T-cell (primary cell): ENCODE measurements around the gene ARF3. TPM values are rescaled to one million over a fixed set of nuclear protein-coding genes. Genes with fewer than 3 reads are reported as not detected.

Experiments used
- ATAC-seq, 4 experiments: fragments of 200-7000 bp in 3 of 4; fragments of 150-1000 bp in 1 of 4; cut with Tn5 transposase; replicated peaks in 1 of 4; 1 replicate in 3 of 4; 2 replicates in 1 of 4; pipeline ENCODE4 v1.10.0; 2021; ENCODE audit warnings: moderate library complexity in 3 of 4, mild to moderate bottlenecking in 2 of 4, moderate number of reproducible peaks in 1 of 4
- CTCF ChIA-PET, 2 donors: fragments of 300-600 bp; sonication (Branson Sonifier 250); formaldehyde crosslinking; loops; one replicate each; lab custom pipeline; 2022; ENCODE audit warnings: antibody characterized with exemption in 2 of 2; lab: Charles Lee
- POLR2A ChIA-PET, 2 donors: fragments of 300-600 bp; sonication (Branson Sonifier 250); formaldehyde crosslinking; loops; one replicate each; lab custom pipeline; 2022; ENCODE audit warnings: antibody characterized with exemption in 2 of 2; lab: Charles Lee
- DNase-seq, 35 experiments: peaks; one replicate each; pipeline versions ENCODE4 v3.0.0 to v3.0.0-alpha.2; 2013 to 2023
- H3K27ac ChIP-seq: one replicate; pipeline ENCODE4 v1.5.1; 2013; ENCODE audit warnings: low read length
- H3K27me3 ChIP-seq, 2 experiments: replicated peaks in 1 of 2; 1 replicate in 1 of 2; 2 replicates in 1 of 2; pipeline versions ENCODE4 v1.6.1 to v1.7.0; 2013; ENCODE audit warnings: low read length in 1 of 2, mixed read lengths in 1 of 2; ENCODE audit not compliant: control insufficient read depth in 2 of 2, insufficient read depth in 2 of 2; ENCODE audit errors: extremely low read depth in 1 of 2
- H3K36me3 ChIP-seq, 2 donors: 1 replicate in 1 of 2; 2 replicates in 1 of 2; pipeline versions ENCODE4 v1.6.1 to v1.7.0; 2013; ENCODE audit warnings: low read length in 1 of 2; ENCODE audit not compliant: control insufficient read depth in 2 of 2, insufficient read depth in 1 of 2; ENCODE audit errors: extremely low read depth in 1 of 2
- H3K4me1 ChIP-seq, 2 experiments: 1 replicate in 1 of 2; 2 replicates in 1 of 2; pipeline versions ENCODE4 v1.6.1 to v1.7.0; 2013; ENCODE audit warnings: low read length in 2 of 2, mixed read lengths in 1 of 2; ENCODE audit not compliant: insufficient read depth in 2 of 2, control insufficient read depth in 1 of 2; ENCODE audit errors: extremely low read depth in 1 of 2
- H3K4me3 ChIP-seq, 2 donors: 1 replicate in 1 of 2; 2 replicates in 1 of 2; pipeline versions ENCODE4 v1.5.1 to v1.7.0; 2013; ENCODE audit warnings: mild to moderate bottlenecking in 2 of 2, low read length in 1 of 2, moderate library complexity in 1 of 2; ENCODE audit not compliant: control insufficient read depth in 1 of 2; ENCODE audit errors: extremely low read depth in 1 of 2
- H3K9me3 ChIP-seq: 2 replicates; pipeline ENCODE4 v1.7.0; 2013
- H3K27ac Mint-ChIP-seq, 2 donors: one replicate each; pipeline ENCODE4 v1.8.0; 2020 to 2021; ENCODE audit warnings: mild to moderate bottlenecking in 2 of 2, mixed read lengths in 2 of 2
- H3K27me3 Mint-ChIP-seq, 2 donors: one replicate each; pipeline ENCODE4 v1.8.0; 2021 to 2022; ENCODE audit warnings: mixed read lengths in 2 of 2
- H3K36me3 Mint-ChIP-seq: one replicate; pipeline ENCODE4 v1.8.0; 2021; ENCODE audit warnings: mixed read lengths
- H3K4me1 Mint-ChIP-seq, 3 donors: one replicate each; pipeline ENCODE4 v1.8.0; 2020 to 2022; ENCODE audit warnings: mixed read lengths in 3 of 3, mild to moderate bottlenecking in 1 of 3
- H3K4me3 Mint-ChIP-seq, 3 donors: one replicate each; pipeline ENCODE4 v1.8.0; 2020 to 2022; ENCODE audit warnings: mild to moderate bottlenecking in 3 of 3, mixed read lengths in 3 of 3, moderate library complexity in 3 of 3
- H3K9me3 Mint-ChIP-seq, 3 donors: one replicate each; pipeline ENCODE4 v1.8.0; 2020 to 2022; ENCODE audit warnings: mixed read lengths in 3 of 3
- WGBS: methylation state at CpG from one replicate; pipeline ENCODE4 v1.1.5; 2013; ENCODE audit warnings: missing lambda C conversion rate; ENCODE audit not compliant: insufficient coverage; 5-methylcytosine and 5-hydroxymethylcytosine counted together
- total RNA-seq, 35 experiments: library from RNA in 6 of 35; stranded (reverse) in 6 of 35; fragments of 120-200 nt in 1 of 35; gene quantifications; one replicate each; pipeline versions ENCODE4 v1.2.1 to v1.2.4 and lab custom pipeline; 2013 to 2026

Gene ARF3
- total RNA-seq, 5 donors from 2014 or later (not counting 1 experiment from before 2014, with no cell fraction given), result 63.6 to 82.9 (median 74.3) TPM

- ChIA-PET CTCF (interaction anchor here (0.6 to 4.1 kb wide), 19 partner anchors 9 to 321 kb away, joined by 3 to 37 read pairs (median 4); partner anchors contain the start of genes DDX23 (in 2 of the 2), FKBP11 (in 2 of the 2), ARF3 (in 1 of the 2) and RND1 (in 1 of the 2)), POLR2A (interaction anchor here in 1 of 2 donors (0.7 kb wide), 1 partner anchor 11 kb away, joined by 3 read pairs; the partner anchor contains the start of gene FKBP11)
- Histone ChIP-seq H3K9me3 (no peaks in the 10 kb centered on the region), H3K4me3 (no peak overlapping the region), H3K36me3 (peaks cover 5 to 47% of the 10 kb centered on the region in 2 donors), H3K4me1 (peaks cover 2 to 45% of the 10 kb centered on the region in 2 experiments), H3K27me3 (no peaks in the 10 kb centered on the region), H3K27ac (no peak overlapping the region)
- Mint-ChIP-seq H3K36me3 (peaks cover 37% of the 10 kb centered on the region), H3K4me3 (no peak overlapping the region), H3K4me1 (peaks cover 29 to 39% (median 35%) of the 10 kb centered on the region in 3 donors), H3K27me3 (no peaks in the 10 kb centered on the region), H3K27ac (peak overlapping the region; percentile 44 to 76), H3K9me3 (no peaks in the 10 kb centered on the region)
- ATAC-seq (peak; percentile 56 to 75 (median 65)), DNase-seq (peak; percentile 54 to 91 (median 81))
These were observed 20.8 kb downstream of the ARF3 start for GRCh38 chr12:48936379-48936979.

- Histone ChIP-seq H3K9me3 (no peaks in the 10 kb centered on the region), H3K4me1 (peaks cover 2 to 52% of the 10 kb centered on the region in 2 experiments), H3K36me3 (peaks cover 5 to 33% of the 10 kb centered on the region in 2 donors), H3K4me3 (peak overlapping the region in 1 of 2 donors; percentile 19), H3K27me3 (no peaks in the 10 kb centered on the region), H3K27ac (peak overlapping the region; percentile 94)
- Mint-ChIP-seq H3K27ac (peak overlapping the region; percentile 92 to 95), H3K27me3 (no peaks in the 10 kb centered on the region), H3K9me3 (no peaks in the 10 kb centered on the region), H3K36me3 (peaks cover 39% of the 10 kb centered on the region), H3K4me3 (peak overlapping the region in 2 of 3 donors; percentile 41 to 62), H3K4me1 (peaks cover 29 to 50% (median 41%) of the 10 kb centered on the region in 3 donors)
- POLR2A ChIA-PET, result interaction anchor here in 1 of 2 donors (0.6 to 1.0 kb wide), 6 partner anchors 9 to 82 kb away, joined by 3 to 8 read pairs (median 4); partner anchors contain the start of genes DDX23 and FKBP11
- CTCF ChIA-PET, result interaction anchor here (0.5 to 4.1 kb wide), 11 partner anchors 8 to 81 kb away, joined by 3 to 37 read pairs (median 3); partner anchors contain the start of genes ARF3 (in 1 of the 2), DDX23 (in 1 of the 2) and FKBP11 (in 1 of the 2)
- WGBS, result no CpG with 5 or more reads among the region's 1 CpG
- peak in 1 of 4 experiments; percentile 3 for ATAC-seq
- DNase-seq, result peak in 1 of 35 experiments; percentile 41
These were observed 23.0 kb downstream of the ARF3 start for GRCh38 chr12:48934312-48934706.

- DNase-seq (peak in 30 of 35 experiments; percentile 14 to 75 (median 40)), ATAC-seq (peak; percentile 63 to 89 (median 78))
- peak overlapping the region; percentile 94 for H3K27ac ChIP-seq
- 71% methylated on average over 6 of the region's 9 CpGs for WGBS
- Mint-ChIP-seq H3K4me1 (peaks cover 29 to 50% (median 41%) of the 10 kb centered on the region in 3 donors), H3K27me3 (no peaks in the 10 kb centered on the region), H3K36me3 (peaks cover 34% of the 10 kb centered on the region), H3K27ac (peak overlapping the region; percentile 92 to 95), H3K4me3 (peak overlapping the region; percentile 41 to 68 (median 62)), H3K9me3 (no peaks in the 10 kb centered on the region)
- peak overlapping the region in 1 of 2 donors; percentile 19 for H3K4me3 ChIP-seq
- peaks cover 2 to 52% of the 10 kb centered on the region in 2 experiments for H3K4me1 ChIP-seq
- peaks cover 5 to 28% of the 10 kb centered on the region in 2 donors for H3K36me3 ChIP-seq
- no peaks in the 10 kb centered on the region for H3K27me3 ChIP-seq
- H3K9me3 ChIP-seq, result no peaks in the 10 kb centered on the region
- POLR2A ChIA-PET, result interaction anchor here (0.6 to 1.0 kb wide), 7 partner anchors 8 to 82 kb away, joined by 3 to 8 read pairs (median 3); partner anchors contain the start of gene DDX23 (in 1 of the 2)
- CTCF ChIA-PET, result interaction anchor here (0.6 to 4.1 kb wide), 10 partner anchors 8 to 80 kb away, joined by 3 to 37 read pairs (median 3); partner anchors contain the start of genes ARF3 (in 1 of the 2), DDX23 (in 1 of the 2) and FKBP11 (in 1 of the 2)
These were observed 23.5 kb downstream of the ARF3 start for GRCh38 chr12:48933664-48934311.

DNA sequence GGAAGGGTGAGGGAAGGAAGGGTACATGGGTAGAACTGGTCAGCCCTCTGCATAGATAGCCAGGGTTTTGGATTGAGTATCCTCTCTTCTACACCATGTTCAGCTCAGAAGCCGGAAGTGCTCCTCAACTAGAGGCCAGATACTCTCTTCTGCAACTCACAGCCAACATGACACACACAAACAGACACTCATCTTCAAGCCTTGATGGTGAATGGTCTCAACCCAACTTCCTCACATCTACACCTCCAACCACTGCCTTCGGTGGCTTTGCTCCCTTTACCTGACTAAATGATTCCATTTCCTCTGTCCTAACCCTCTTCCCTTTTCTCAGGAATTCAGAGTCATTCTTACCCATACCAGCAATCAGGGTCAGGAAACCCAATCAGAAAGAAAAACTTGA is 24.4 kb downstream of the ARF3 start:
- Mint-ChIP-seq H3K4me1 (peaks cover 29 to 50% (median 41%) of the 10 kb centered on the region in 3 donors), H3K36me3 (peaks cover 31% of the 10 kb centered on the region), H3K27me3 (no peaks in the 10 kb centered on the region), H3K4me3 (peak overlapping the region; percentile 23 to 68 (median 62)), H3K9me3 (no peaks in the 10 kb centered on the region), H3K27ac (peak overlapping the region; percentile 92 to 95)
- Histone ChIP-seq H3K36me3 (peaks cover 5 to 20% of the 10 kb centered on the region in 2 donors), H3K27ac (peak overlapping the region; percentile 94), H3K9me3 (no peaks in the 10 kb centered on the region), H3K4me1 (peaks cover 2 to 52% of the 10 kb centered on the region in 2 experiments), H3K27me3 (no peaks in the 10 kb centered on the region), H3K4me3 (peak overlapping the region in 1 of 2 donors; percentile 17)
- ChIA-PET POLR2A (interaction anchor here in 1 of 2 donors (0.6 kb wide), 2 partner anchors 29 to 56 kb away, joined by 3 read pairs; a partner anchor contains a TSS), CTCF (interaction anchor here (0.7 to 4.1 kb wide), 5 partner anchors 8 to 80 kb away, joined by 3 to 37 read pairs (median 8); partner anchors contain the start of genes DDX23 (in 1 of the 2) and FKBP11 (in 1 of the 2))
- peak in 1 of 4 experiments; percentile 52 for ATAC-seq
- 15% methylated on average over 2 of the region's 2 CpGs for WGBS
- DNase-seq, result peak in 2 of 35 experiments; percentile 20 to 25

DNA sequence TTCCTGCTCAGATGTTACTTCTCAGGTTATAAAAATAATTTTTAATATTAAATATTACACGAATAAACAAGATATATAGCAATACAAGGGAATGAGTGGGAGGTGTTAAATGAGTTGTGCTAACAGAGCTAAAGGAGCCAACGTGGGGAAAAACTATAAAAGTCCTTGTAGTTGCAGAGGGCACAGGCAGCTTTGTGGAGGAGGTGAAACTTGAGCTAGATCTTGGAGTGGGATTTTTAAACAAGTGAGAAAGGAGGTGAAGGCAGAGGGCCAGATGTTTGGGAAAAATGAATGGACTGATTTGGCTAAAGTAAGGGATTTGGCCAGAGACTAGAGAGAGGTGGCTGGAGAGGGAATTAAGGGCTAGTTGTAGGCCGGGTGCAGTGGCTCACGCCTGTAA is 26.8 kb downstream of the ARF3 start:
- Histone ChIP-seq H3K36me3 (peaks cover 0 to 19% of the 10 kb centered on the region in 2 donors), H3K4me3 (no peak overlapping the region), H3K27ac (no peak overlapping the region), H3K27me3 (no peaks in the 10 kb centered on the region), H3K4me1 (peaks cover 4 to 51% of the 10 kb centered on the region in 2 experiments), H3K9me3 (no peaks in the 10 kb centered on the region)
- Mint-ChIP-seq H3K4me3 (no peak overlapping the region), H3K36me3 (peaks cover 21% of the 10 kb centered on the region), H3K27me3 (no peaks in the 10 kb centered on the region), H3K27ac (peak overlapping the region; percentile 2 to 37), H3K4me1 (peaks cover 33 to 54% (median 44%) of the 10 kb centered on the region in 3 donors), H3K9me3 (no peaks in the 10 kb centered on the region)
- POLR2A ChIA-PET, result interaction anchor here in 1 of 2 donors (0.6 kb wide), 1 partner anchor 74 kb away, joined by 4 read pairs; no protein-coding TSS in a partner anchor
- CTCF ChIA-PET, result interaction anchor here (0.6 to 1.6 kb wide), 6 partner anchors 21 to 78 kb away, joined by 3 to 9 read pairs (median 4); a partner anchor contains a TSS
- ATAC-seq (no peak), DNase-seq (no peak)
- WGBS, result 33% methylated on average over 1 of the region's 4 CpGs
